HepG2 (cell line): ENCODE data around the gene RPUSD2. TPM values are rescaled to one million over a fixed set of nuclear protein-coding genes. Genes with fewer than 3 reads are reported as not detected.

Source experiments
- BRD4 ChIP-seq: sonication (generic); formaldehyde crosslinking; IDR thresholded peaks from 2 replicates; pipeline ENCODE4 v1.4.0; 2020; ENCODE audit warnings: missing genetic modification reagents
- CBX5 ChIP-seq: sonication (generic); formaldehyde crosslinking; IDR thresholded peaks from 2 replicates; pipeline ENCODE4 v1.4.0; 2020; ENCODE audit warnings: missing genetic modification reagents, borderline replicate concordance
- HMG20B ChIP-seq: conservative IDR thresholded peaks from 2 replicates; pipeline ENCODE4 v1.6.1; 2016; ENCODE audit warnings: missing genetic modification reagents, missing compliant biosample characterization
- HOXA5 ChIP-seq: sonication (generic); formaldehyde crosslinking; IDR thresholded peaks from 2 replicates; pipeline ENCODE4 v1.4.0; 2020; ENCODE audit warnings: missing genetic modification reagents
- IRX3 ChIP-seq: sonication (generic); formaldehyde crosslinking; IDR thresholded peaks from 2 replicates; pipeline ENCODE4 v1.8.1; 2023; ENCODE audit warnings: mild to moderate bottlenecking, low read depth, missing genetic modification reagents, borderline replicate concordance
- JUN ChIP-seq: sonication (generic); formaldehyde crosslinking; IDR thresholded peaks from 2 replicates; pipeline ENCODE4 v1.4.0; 2020; ENCODE audit warnings: mild to moderate bottlenecking, missing genetic modification reagents
- MAZ ChIP-seq, 2 experiments: sonication (generic) in 1 of 2; formaldehyde crosslinking in 1 of 2; IDR thresholded peaks; 2 replicates each; pipeline versions ENCODE4 v1.5.0 to v1.6.1; 2012 to 2020; ENCODE audit warnings: low read depth in 2 of 2, mild to moderate bottlenecking in 2 of 2, borderline replicate concordance in 1 of 2, improper control_type of control experiment in 1 of 2, low read length in 1 of 2, missing genetic modification reagents in 1 of 2, moderate library complexity in 1 of 2
- MBNL3 ChIP-seq: fragments of 250-450 bp; sonication (Bioruptor Pico); conservative IDR thresholded peaks from 2 replicates; pipeline ENCODE4 v1.8.0; 2022; ENCODE audit warnings: mild to moderate bottlenecking, inconsistent platforms
- NFYB ChIP-seq: sonication (generic); formaldehyde crosslinking; IDR thresholded peaks from 2 replicates; pipeline ENCODE4 v1.4.0; 2020; ENCODE audit warnings: missing genetic modification reagents
- NFYC ChIP-seq: IDR thresholded peaks from 2 replicates; pipeline ENCODE4 v1.6.1; 2016; ENCODE audit warnings: missing genetic modification reagents, missing compliant biosample characterization
- NR2F1 ChIP-seq, 2 experiments: fragments of 450-650 bp in 1 of 2; formaldehyde crosslinking in 1 of 2; IDR thresholded peaks; 2 replicates each; pipeline versions ENCODE4 v1.5.0 to v1.6.1; 2016 to 2020; ENCODE audit warnings: mild to moderate bottlenecking in 1 of 2, missing compliant biosample characterization in 1 of 2, missing genetic modification reagents in 1 of 2, moderate library complexity in 1 of 2
- NR2F6 ChIP-seq, 2 experiments: IDR thresholded peaks; 2 replicates each; pipeline ENCODE4 v1.6.1; 2016; ENCODE audit warnings: antibody characterized with exemption in 1 of 2, mild to moderate bottlenecking in 1 of 2
- REXO4 ChIP-seq: sonication (generic); formaldehyde crosslinking; IDR thresholded peaks from 2 replicates; pipeline ENCODE4 v1.8.0; 2022; ENCODE audit warnings: missing genetic modification reagents, mild to moderate bottlenecking, borderline replicate concordance
- SP5 ChIP-seq: IDR thresholded peaks from 2 replicates; pipeline ENCODE4 v1.6.1; 2016; ENCODE audit warnings: low read depth, borderline replicate concordance
- ZFP36L1 ChIP-seq: sonication (generic); formaldehyde crosslinking; IDR thresholded peaks from 2 replicates; pipeline ENCODE4 v1.8.0; 2022; ENCODE audit warnings: mild to moderate bottlenecking, missing genetic modification reagents, moderate library complexity
- ZMYM3 ChIP-seq: sonication (generic); formaldehyde crosslinking; IDR thresholded peaks from 2 replicates; pipeline ENCODE4 v1.5.1; 2020; ENCODE audit warnings: mild to moderate bottlenecking, missing genetic modification reagents
- ZNF10 ChIP-seq: sonication (generic); formaldehyde crosslinking; IDR thresholded peaks from 2 replicates; pipeline ENCODE4 v1.4.0; 2020; ENCODE audit warnings: mild to moderate bottlenecking, low read depth, missing genetic modification reagents, borderline replicate concordance
- ZNF333 ChIP-seq: sonication (generic); formaldehyde crosslinking; IDR thresholded peaks from 2 replicates; pipeline ENCODE4 v1.4.0; 2020; ENCODE audit warnings: mild to moderate bottlenecking, missing genetic modification reagents, borderline replicate concordance
- ZNF382 ChIP-seq: sonication (generic); formaldehyde crosslinking; IDR thresholded peaks from 2 replicates; pipeline ENCODE4 v1.5.0; 2020; ENCODE audit warnings: missing genetic modification reagents, mild to moderate bottlenecking, borderline replicate concordance
- ZNF75D ChIP-seq: sonication (generic); formaldehyde crosslinking; IDR thresholded peaks from 2 replicates; pipeline ENCODE4 v1.8.1; 2023; ENCODE audit warnings: missing genetic modification reagents, mild to moderate bottlenecking, borderline replicate concordance
- ZNF891 ChIP-seq: sonication (generic); formaldehyde crosslinking; IDR thresholded peaks from 2 replicates; pipeline ENCODE4 v1.5.0; 2020; ENCODE audit warnings: mild to moderate bottlenecking, missing genetic modification reagents
- ZSCAN31 ChIP-seq: sonication (generic); formaldehyde crosslinking; IDR thresholded peaks from 2 replicates; pipeline ENCODE4 v1.5.0; 2020; ENCODE audit warnings: low read depth, mild to moderate bottlenecking, missing genetic modification reagents
- polyA plus RNA-seq, 8 experiments: library from polyadenylated mRNA; depleted of rRNA in 3 of 8; stranded (reverse) in 7 of 8; unstranded in 1 of 8; fragments of >200 nt; fragmentation: Illumina TruSeq in 4 of 8; extraction: Trizol in 4 of 8; gene quantifications; 2 replicates each; pipeline versions ENCODE4 v1.2.1 to v1.2.3, GENCODE V29; 2011 to 2016; ENCODE audit warnings: low read depth in 4 of 8, missing spikeins in 1 of 8, mixed read lengths in 1 of 8; ENCODE audit not compliant: insufficient read depth in 1 of 8
- total RNA-seq, 5 experiments: library from RNA; depleted of rRNA; stranded (reverse); fragments of >200 nt; fragmentation: Illumina TruSeq; extraction: Trizol; gene quantifications; 2 replicates each; pipeline ENCODE4 v1.2.3, GENCODE V29; 2016; ENCODE audit warnings: low read depth in 1 of 5
- TF ChIP-seq, protein P1 (sequence below): IDR thresholded peaks from 2 replicates; pipeline ENCODE4 v1.6.1; 2016; ENCODE audit warnings: missing genetic modification reagents, missing compliant biosample characterization
- TF ChIP-seq, protein P2 (sequence below): sonication (generic); formaldehyde crosslinking; IDR thresholded peaks from 2 replicates; pipeline ENCODE4 v1.5.1; 2020; ENCODE audit warnings: mild to moderate bottlenecking, missing genetic modification reagents
- TF ChIP-seq, protein P3 (sequence below): IDR thresholded peaks from 2 replicates; pipeline ENCODE4 v1.6.1; 2012; ENCODE audit warnings: low read depth, low read length, improper control_type of control experiment

The RPUSD2 gene
- total and polyA plus RNA-seq, 2 of the 13 experiments (the other 11 are each of a cell fraction or from before 2014, with no cell fraction given) = 8.6 to 14.5 TPM

DNA sequence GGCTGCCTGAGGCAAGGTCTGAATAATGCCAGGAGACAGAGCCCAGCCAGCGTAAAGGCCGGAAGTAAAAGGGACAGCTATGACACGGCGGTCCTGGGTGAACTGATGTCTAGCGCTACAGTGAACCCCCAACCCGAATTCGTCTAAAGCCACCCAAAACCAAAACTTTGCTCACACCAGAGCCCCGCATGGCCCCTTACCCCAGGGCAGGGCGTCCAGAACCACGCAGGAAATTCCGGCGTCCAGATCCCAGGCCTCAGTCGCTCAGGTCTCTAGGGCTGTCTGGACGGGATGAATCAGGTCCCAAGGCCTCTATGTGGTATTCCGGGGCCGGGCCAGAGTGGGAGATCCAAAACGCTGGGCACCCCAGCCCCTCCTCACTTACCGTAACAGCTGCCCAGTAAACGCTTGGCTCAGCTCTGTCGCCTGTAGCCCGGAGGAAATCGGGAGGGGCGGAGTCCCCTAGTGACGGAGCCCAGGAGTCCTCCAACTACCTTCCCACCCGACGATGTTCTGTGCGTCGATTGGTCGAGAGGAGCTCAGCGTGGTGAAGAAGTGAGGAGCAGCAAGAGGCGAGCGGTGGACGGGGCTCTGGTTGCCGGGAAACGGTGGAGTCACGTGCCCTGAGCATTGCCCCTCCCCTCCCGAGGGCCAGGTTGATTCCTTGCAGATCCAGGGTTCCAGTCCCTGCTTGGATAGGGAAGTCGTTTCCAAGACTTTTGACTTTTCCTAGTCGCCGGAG is 4.3 kb upstream of the RPUSD2 start, which contains the start of gene CCDC32 (continued):
- TF ChIP-seq ZNF75D (no peak), MBNL3 (CRISPR knock-in tag) (no peak), CBX5 (CRISPR knock-in tag) (no peak), NR2F6 (IDR thresholded peaks at IDR 0.05) (no peak), NR2F6 (CRISPR knock-in tag; IDR thresholded peaks at IDR 0.05) (no peak), HOXA5 (CRISPR knock-in tag) (peak; percentile 54; the same call in 1 of the 2 replicates), MAZ (IDR thresholded peaks at IDR 0.05; ENCODE audit: borderline replicate concordance, low read depth, low read length) (0 out of 2 replicates have a peak, but pooled peaks have one; percentile 46), MAZ (CRISPR knock-in tag; IDR thresholded peaks at IDR 0.05; ENCODE audit: low read depth) (peak; percentile 47), NFYB (peak; percentile 79), IRX3 (CRISPR knock-in tag) (no peak), ZNF333 (CRISPR knock-in tag) (0 out of 2 replicates have a peak, but pooled peaks have one; percentile 47), ZSCAN31 (CRISPR knock-in tag) (no peak; the same call in 1 of the 2 replicates), SP5 (CRISPR knock-in tag) (0 out of 2 replicates have a peak, but pooled peaks have one; percentile 35), HMG20B (no peak), ZFP36L1 (peak; percentile 67; the same call in 1 of the 2 replicates), ZNF10 (CRISPR knock-in tag) (no peak), REXO4 (CRISPR knock-in tag) (no peak), ZNF891 (CRISPR knock-in tag) (no peak), NR2F1 (CRISPR knock-in tag; IDR thresholded peaks at IDR 0.05) (no peak), ZMYM3 (CRISPR knock-in tag) (no peak), ZNF382 (CRISPR knock-in tag) (no peak), NFYC (CRISPR knock-in tag) (peak; percentile 87), JUN (CRISPR knock-in tag) (no peak), BRD4 (CRISPR knock-in tag) (no peak)
- TF ChIP-seq, protein P1, sequence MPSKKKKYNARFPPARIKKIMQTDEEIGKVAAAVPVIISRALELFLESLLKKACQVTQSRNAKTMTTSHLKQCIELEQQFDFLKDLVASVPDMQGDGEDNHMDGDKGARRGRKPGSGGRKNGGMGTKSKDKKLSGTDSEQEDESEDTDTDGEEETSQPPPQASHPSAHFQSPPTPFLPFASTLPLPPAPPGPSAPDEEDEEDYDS = peak; percentile 92
- TF ChIP-seq, protein P2, sequence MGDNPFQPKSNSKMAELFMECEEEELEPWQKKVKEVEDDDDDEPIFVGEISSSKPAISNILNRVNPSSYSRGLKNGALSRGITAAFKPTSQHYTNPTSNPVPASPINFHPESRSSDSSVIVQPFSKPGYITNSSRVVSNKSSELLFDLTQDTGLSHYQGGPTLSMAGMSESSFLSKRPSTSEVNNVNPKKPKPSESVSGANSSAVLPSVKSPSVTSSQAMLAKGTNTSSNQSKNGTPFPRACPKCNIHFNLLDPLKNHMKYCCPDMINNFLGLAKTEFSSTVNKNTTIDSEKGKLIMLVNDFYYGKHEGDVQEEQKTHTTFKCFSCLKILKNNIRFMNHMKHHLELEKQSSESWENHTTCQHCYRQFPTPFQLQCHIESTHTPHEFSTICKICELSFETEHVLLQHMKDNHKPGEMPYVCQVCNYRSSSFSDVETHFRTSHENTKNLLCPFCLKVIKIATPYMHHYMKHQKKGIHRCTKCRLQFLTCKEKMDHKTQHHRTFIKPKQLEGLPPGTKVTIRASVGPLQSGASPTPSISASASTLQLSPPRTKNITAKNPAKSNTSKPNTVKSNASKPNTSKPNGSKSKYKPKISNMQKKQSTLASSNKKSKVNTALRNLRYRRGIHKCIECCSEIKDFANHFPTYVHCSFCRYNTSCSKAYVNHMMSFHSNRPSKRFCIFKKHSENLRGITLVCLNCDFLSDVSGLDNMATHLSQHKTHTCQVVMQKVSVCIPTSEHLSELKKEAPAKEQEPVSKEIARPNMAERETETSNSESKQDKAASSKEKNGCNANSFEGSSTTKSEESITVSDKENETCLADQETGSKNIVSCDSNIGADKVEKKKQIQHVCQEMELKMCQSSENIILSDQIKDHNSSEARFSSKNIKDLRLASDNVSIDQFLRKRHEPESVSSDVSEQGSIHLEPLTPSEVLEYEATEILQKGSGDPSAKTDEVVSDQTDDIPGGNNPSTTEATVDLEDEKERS = no peak
- TF ChIP-seq, protein P3, sequence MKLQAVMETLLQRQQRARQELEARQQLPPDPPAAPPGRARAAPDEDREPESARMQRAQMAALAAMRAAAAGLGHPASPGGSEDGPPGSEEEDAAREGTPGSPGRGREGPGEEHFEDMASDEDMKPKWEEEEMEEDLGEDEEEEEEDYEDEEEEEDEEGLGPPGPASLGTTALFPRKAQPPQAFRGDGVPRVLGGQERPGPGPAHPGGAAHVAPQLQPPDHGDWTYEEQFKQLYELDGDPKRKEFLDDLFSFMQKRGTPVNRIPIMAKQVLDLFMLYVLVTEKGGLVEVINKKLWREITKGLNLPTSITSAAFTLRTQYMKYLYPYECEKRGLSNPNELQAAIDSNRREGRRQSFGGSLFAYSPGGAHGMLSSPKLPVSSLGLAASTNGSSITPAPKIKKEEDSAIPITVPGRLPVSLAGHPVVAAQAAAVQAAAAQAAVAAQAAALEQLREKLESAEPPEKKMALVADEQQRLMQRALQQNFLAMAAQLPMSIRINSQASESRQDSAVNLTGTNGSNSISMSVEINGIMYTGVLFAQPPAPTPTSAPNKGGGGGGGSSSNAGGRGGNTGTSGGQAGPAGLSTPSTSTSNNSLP = no peak
